Stimulated activated memory B cell treated with anti-CD40 and anti-IgM and Interleukin-4, amounts not matched to agents 10 μg/mL and 1 μg/mL and 100 μg/mL, for 72 hours (primary cell): ENCODE results near the gene TMC1.

Experiments used
- ATAC-seq: fragments of 150-1000 bp; cut with Tn5 transposase; 2 replicates; pipeline ENCODE4 v1.10.0; 2021
- H3K27ac Mint-ChIP-seq: one replicate; pipeline ENCODE4 v1.8.0; 2022; ENCODE audit warnings: mild to moderate bottlenecking, mixed read lengths
- H3K27me3 Mint-ChIP-seq: one replicate; pipeline ENCODE4 v1.8.0; 2022; ENCODE audit warnings: mixed read lengths
- H3K36me3 Mint-ChIP-seq: one replicate; pipeline ENCODE4 v1.8.0; 2022; ENCODE audit warnings: mixed read lengths
- H3K4me1 Mint-ChIP-seq: one replicate; pipeline ENCODE4 v1.8.0; 2022; ENCODE audit warnings: mixed read lengths
- H3K4me3 Mint-ChIP-seq: one replicate; pipeline ENCODE4 v1.8.0; 2022; ENCODE audit warnings: mild to moderate bottlenecking, moderate library complexity, mixed read lengths
- H3K9me3 Mint-ChIP-seq: one replicate; pipeline ENCODE4 v1.8.0; 2022; ENCODE audit warnings: mixed read lengths

The TMC1 gene

GRCh38 chr9:72649127-72649442 is 127.7 kb downstream of the TMC1 start:
- Mint-ChIP-seq H3K4me1 (peaks cover 10% of the 10 kb centered on the region), H3K27me3 (peaks cover 7% of the 10 kb centered on the region), H3K36me3 (no peaks in the 10 kb centered on the region), H3K9me3 (no peaks in the 10 kb centered on the region), H3K4me3 (no peak overlapping the region), H3K27ac (no peak overlapping the region)
- ATAC-seq, result peak; percentile 24

GRCh38 chr9:72650206-72650605 is 128.8 kb downstream of the TMC1 start:
- ATAC-seq, result no peak
- Mint-ChIP-seq H3K4me1 (peaks cover 10% of the 10 kb centered on the region), H3K4me3 (no peak overlapping the region), H3K9me3 (no peaks in the 10 kb centered on the region), H3K27ac (no peak overlapping the region), H3K27me3 (peaks cover 7% of the 10 kb centered on the region), H3K36me3 (no peaks in the 10 kb centered on the region)

GRCh38 chr9:72656021-72656420 is 134.6 kb downstream of the TMC1 start:
- ATAC-seq, result no peak
- peaks cover 11% of the 10 kb centered on the region for H3K27me3 Mint-ChIP-seq
- no peak overlapping the region for H3K4me3 Mint-ChIP-seq
- H3K9me3 Mint-ChIP-seq, result no peaks in the 10 kb centered on the region
- H3K36me3 Mint-ChIP-seq, result no peaks in the 10 kb centered on the region
- no peaks in the 10 kb centered on the region for H3K4me1 Mint-ChIP-seq
- no peak overlapping the region for H3K27ac Mint-ChIP-seq

- no peaks in the 10 kb centered on the region for H3K36me3 Mint-ChIP-seq
- no peak overlapping the region for H3K4me3 Mint-ChIP-seq
- no peak for ATAC-seq
- H3K9me3 Mint-ChIP-seq, result no peaks in the 10 kb centered on the region
- H3K27ac Mint-ChIP-seq, result no peak overlapping the region
- no peaks in the 10 kb centered on the region for H3K4me1 Mint-ChIP-seq
- H3K27me3 Mint-ChIP-seq, result peaks cover 11% of the 10 kb centered on the region
Observed at GRCh38 chr9:72657023-72657422, 135.6 kb downstream of the TMC1 start.

GRCh38 chr9:72658703-72659102 is 137.3 kb downstream of the TMC1 start:
- Mint-ChIP-seq H3K9me3 (no peaks in the 10 kb centered on the region), H3K4me3 (no peak overlapping the region)

GRCh38 chr9:72661401-72662135 is 140.2 kb downstream of the TMC1 start:
- ATAC-seq, result no peak
- Mint-ChIP-seq H3K4me3 (no peak overlapping the region), H3K27ac (no peak overlapping the region), H3K9me3 (no peaks in the 10 kb centered on the region), H3K36me3 (no peaks in the 10 kb centered on the region), H3K4me1 (no peaks in the 10 kb centered on the region), H3K27me3 (peaks cover 11% of the 10 kb centered on the region)

More at GRCh38 chr9:72658703-72659102, 137.3 kb downstream of the TMC1 start:
- Mint-ChIP-seq H3K36me3 (no peaks in the 10 kb centered on the region), H3K4me1 (no peaks in the 10 kb centered on the region), H3K27me3 (peaks cover 11% of the 10 kb centered on the region), H3K27ac (no peak overlapping the region)
- no peak for ATAC-seq

GRCh38 chr9:72665421-72665820 is 144.0 kb downstream of the TMC1 start:
- Mint-ChIP-seq H3K9me3 (no peaks in the 10 kb centered on the region), H3K4me3 (no peak overlapping the region), H3K36me3 (no peaks in the 10 kb centered on the region), H3K27ac (no peak overlapping the region), H3K4me1 (no peaks in the 10 kb centered on the region), H3K27me3 (peaks cover 15% of the 10 kb centered on the region)
- no peak for ATAC-seq

GRCh38 chr9:72667181-72667580 is 145.8 kb downstream of the TMC1 start:
- ATAC-seq, result no peak
- H3K27me3 Mint-ChIP-seq, result peaks cover 15% of the 10 kb centered on the region
- no peak overlapping the region for H3K27ac Mint-ChIP-seq
- H3K36me3 Mint-ChIP-seq, result no peaks in the 10 kb centered on the region
- peaks cover 3% of the 10 kb centered on the region for H3K9me3 Mint-ChIP-seq
- H3K4me3 Mint-ChIP-seq, result no peak overlapping the region
- H3K4me1 Mint-ChIP-seq, result no peaks in the 10 kb centered on the region

GRCh38 chr9:72674961-72675360 is 153.6 kb downstream of the TMC1 start:
- H3K27ac Mint-ChIP-seq, result no peak overlapping the region
- H3K4me3 Mint-ChIP-seq, result no peak overlapping the region
- H3K36me3 Mint-ChIP-seq, result no peaks in the 10 kb centered on the region
- H3K4me1 Mint-ChIP-seq, result no peaks in the 10 kb centered on the region
- peaks cover 3% of the 10 kb centered on the region for H3K9me3 Mint-ChIP-seq
- no peaks in the 10 kb centered on the region for H3K27me3 Mint-ChIP-seq
- ATAC-seq, result no peak

- Mint-ChIP-seq H3K36me3 (no peaks in the 10 kb centered on the region), H3K27me3 (no peaks in the 10 kb centered on the region), H3K27ac (no peak overlapping the region), H3K9me3 (peaks cover 3% of the 10 kb centered on the region), H3K4me1 (no peaks in the 10 kb centered on the region), H3K4me3 (no peak overlapping the region)
- no peak for ATAC-seq
Observed at GRCh38 chr9:72675586-72675985, 154.2 kb downstream of the TMC1 start.

- no peaks in the 10 kb centered on the region for H3K9me3 Mint-ChIP-seq
- H3K36me3 Mint-ChIP-seq, result no peaks in the 10 kb centered on the region
- H3K4me1 Mint-ChIP-seq, result no peaks in the 10 kb centered on the region
- ATAC-seq, result no peak
- H3K27me3 Mint-ChIP-seq, result no peaks in the 10 kb centered on the region
- H3K27ac Mint-ChIP-seq, result no peak overlapping the region
- H3K4me3 Mint-ChIP-seq, result no peak overlapping the region
Observed at GRCh38 chr9:72680593-72681282, 159.3 kb downstream of the TMC1 start.

- Mint-ChIP-seq H3K27me3 (no peaks in the 10 kb centered on the region), H3K9me3 (no peaks in the 10 kb centered on the region), H3K27ac (no peak overlapping the region), H3K4me1 (no peaks in the 10 kb centered on the region), H3K36me3 (no peaks in the 10 kb centered on the region), H3K4me3 (no peak overlapping the region)
- ATAC-seq, result no peak
Observed at GRCh38 chr9:72681283-72681630, 159.8 kb downstream of the TMC1 start.

- no peaks in the 10 kb centered on the region for H3K36me3 Mint-ChIP-seq
- H3K27me3 Mint-ChIP-seq, result peaks cover 1% of the 10 kb centered on the region
- no peaks in the 10 kb centered on the region for H3K4me1 Mint-ChIP-seq
- no peak overlapping the region for H3K4me3 Mint-ChIP-seq
- ATAC-seq, result no peak
- no peaks in the 10 kb centered on the region for H3K9me3 Mint-ChIP-seq
- no peak overlapping the region for H3K27ac Mint-ChIP-seq
Observed at GRCh38 chr9:72684615-72685014, 163.2 kb downstream of the TMC1 start.

GRCh38 chr9:72685911-72686310 is 164.5 kb downstream of the TMC1 start:
- Mint-ChIP-seq H3K36me3 (no peaks in the 10 kb centered on the region), H3K9me3 (peaks cover 4% of the 10 kb centered on the region), H3K4me1 (no peaks in the 10 kb centered on the region)

GRCh38 chr9:72687331-72687730 is 165.9 kb downstream of the TMC1 start:
- Mint-ChIP-seq H3K4me1 (no peaks in the 10 kb centered on the region), H3K27ac (no peak overlapping the region), H3K27me3 (peaks cover 6% of the 10 kb centered on the region), H3K4me3 (no peak overlapping the region), H3K9me3 (peaks cover 5% of the 10 kb centered on the region), H3K36me3 (no peaks in the 10 kb centered on the region)
- no peak for ATAC-seq

More at GRCh38 chr9:72685911-72686310, 164.5 kb downstream of the TMC1 start:
- ATAC-seq, result no peak
- Mint-ChIP-seq H3K27me3 (peaks cover 6% of the 10 kb centered on the region), H3K27ac (no peak overlapping the region), H3K4me3 (no peak overlapping the region)

GRCh38 chr9:72691671-72692070 is 170.3 kb downstream of the TMC1 start:
- peaks cover 6% of the 10 kb centered on the region for H3K27me3 Mint-ChIP-seq
- H3K4me1 Mint-ChIP-seq, result no peaks in the 10 kb centered on the region
- no peak for ATAC-seq
- H3K4me3 Mint-ChIP-seq, result no peak overlapping the region
- H3K36me3 Mint-ChIP-seq, result no peaks in the 10 kb centered on the region
- H3K27ac Mint-ChIP-seq, result no peak overlapping the region
- peaks cover 5% of the 10 kb centered on the region for H3K9me3 Mint-ChIP-seq
